DMS53 treated with DMSO at 0.1 percent for 48 hours (cell line): ENCODE results near the gene WASF2.
"Not testable (repeated sequence)": the region's sequence is repeated elsewhere in the genome, so short reads cannot be mapped to it uniquely, and the experiment has no call there.

Experiments
- DNase-seq: peaks from one replicate; lab custom pipeline; 2025; ENCODE audit not compliant: unreplicated experiment; lab: John Stamatoyannopoulos, UW

The WASF2 gene

DNA sequence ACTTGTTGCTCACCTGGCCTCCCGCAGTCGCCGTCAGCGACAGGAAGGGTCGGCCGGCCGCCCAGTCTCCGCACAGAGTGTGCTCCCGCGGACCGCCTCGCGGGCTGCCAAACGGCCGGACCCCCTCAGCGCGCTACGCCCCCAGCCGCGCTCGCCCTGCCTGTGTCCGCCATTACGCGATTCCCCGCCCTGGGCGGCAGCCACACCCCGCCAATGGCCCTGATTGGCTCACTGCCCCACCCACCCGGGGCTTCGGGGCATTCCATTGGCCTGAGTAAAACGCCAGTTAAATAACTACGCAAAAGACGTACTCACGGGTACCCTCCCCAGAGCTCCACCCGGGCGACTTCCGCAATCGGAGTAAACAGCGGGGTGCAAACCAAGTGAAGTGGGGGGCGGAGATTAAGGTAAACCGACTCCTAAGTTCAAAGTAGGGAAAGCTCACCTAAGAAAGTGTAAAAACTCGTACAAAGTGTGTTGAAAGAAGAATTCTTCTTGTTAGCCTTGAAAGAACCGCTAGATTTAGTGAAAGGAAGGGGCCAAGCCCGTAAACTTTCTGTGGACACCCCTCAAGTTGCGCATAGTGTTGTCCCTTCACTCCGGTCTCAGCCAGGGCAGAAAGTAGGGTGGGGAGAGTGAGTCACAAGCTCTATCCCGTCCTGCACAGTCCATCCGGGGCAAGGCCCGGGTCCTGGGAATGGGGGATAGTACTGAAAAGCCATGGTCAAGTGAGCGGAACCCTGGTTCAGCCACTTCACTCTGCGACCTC, at the start of gene WASF2:
WASF2 (minus strand) TSS at position 195 of the 769 bp plus-strand sequence. CDS start 61,277 bp downstream, outside the sequence.
- peak; percentile 96 for DNase-seq

DNA sequence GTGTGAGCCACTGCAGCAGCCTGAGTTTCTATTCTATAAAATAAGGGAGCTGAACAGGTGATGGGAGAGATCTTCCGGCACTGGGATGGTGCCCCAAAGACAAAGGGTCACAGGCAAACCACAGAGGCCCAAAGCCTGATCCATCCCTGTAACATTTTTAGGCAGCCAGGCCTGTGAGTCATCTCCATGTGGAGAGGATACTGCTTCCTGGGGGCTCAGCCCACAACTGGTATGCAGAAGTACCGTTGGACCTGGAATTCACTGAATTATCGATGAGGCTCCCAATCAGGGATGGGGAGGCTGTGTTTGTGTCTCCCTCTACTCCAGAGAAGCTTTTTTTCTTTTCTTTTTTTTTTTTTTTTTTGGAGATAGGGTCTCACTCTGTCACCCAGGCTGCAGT, 48.8 kb upstream of the WASF2 start:
- no peak for DNase-seq

DNA sequence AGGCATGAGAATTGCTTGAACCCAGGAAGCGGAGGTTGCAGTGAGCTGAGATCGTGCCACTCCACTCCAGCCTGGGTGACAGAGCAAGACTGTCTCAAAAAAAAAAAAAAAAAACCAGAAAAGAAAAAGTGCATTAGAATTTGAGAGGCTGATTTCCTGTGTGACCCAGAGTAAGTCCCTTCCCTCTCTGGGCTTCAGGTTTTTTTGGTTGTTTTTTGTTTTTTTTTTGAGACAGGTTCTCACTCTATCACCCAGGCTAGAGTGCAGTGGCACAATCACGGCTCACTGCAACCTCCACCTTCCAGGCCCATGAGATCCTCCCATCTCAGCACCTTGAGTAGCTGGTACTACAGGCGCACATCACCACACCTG, 48.3 kb upstream of the WASF2 start:
- not testable (repeated sequence) for DNase-seq

DNA sequence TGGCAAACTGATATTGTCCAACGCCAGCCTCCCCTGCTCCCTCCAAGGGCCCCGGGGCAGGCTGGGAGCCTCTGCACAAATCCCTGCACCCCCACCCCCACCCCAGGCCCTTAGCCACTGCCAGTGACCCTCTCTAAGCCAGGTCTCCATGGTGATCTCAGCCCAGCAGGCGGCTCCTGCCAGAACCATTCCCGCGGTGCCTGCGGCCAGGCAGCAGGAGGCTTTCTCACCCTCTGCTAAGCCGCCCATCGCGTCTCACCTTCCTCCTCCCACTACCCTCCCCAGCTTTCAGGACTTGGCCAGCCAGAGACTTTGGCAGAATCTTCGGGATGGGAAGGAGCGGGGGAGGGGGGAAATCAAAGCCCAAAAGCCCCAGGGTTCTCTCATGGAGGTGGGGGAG, 46.8 kb upstream of the WASF2 start:
- no peak for DNase-seq

DNA sequence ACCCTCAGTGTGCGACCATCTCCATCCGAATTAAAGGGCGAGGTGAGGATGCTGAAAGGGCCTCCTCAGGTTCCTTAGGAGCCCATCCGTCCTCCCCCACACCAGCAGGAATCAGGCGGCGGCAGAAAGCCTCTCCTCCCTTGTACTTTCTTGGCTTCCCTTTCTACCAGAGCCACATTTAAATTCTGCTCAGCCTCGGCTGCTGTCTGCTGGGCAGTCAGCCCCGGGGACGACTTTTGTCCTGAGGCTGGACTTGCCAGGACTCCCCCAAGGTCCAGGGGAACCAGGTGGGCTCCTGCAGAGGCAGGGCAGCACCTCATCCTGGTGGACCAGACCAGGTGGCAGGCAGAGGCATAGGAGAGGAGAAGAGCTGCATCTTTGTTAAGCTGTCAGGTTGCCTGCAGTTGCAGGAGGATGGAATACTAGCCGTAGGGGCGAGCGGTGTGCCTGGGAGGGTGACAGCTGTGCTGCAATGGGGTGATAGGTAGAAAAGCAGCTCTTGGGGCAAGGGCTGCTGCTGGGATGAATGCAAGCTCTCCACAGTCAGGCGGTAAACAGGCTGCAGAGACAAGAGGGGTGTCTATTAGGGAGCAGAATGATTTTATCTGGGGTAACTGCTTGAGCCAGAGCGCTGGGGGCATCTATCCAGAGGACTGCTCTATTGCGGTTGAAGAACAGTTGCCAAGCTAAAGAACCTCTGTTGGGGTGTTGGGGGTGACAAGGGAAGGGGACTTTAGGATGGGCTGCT, 46.2 kb upstream of the WASF2 start:
- DNase-seq, result no peak

DNA sequence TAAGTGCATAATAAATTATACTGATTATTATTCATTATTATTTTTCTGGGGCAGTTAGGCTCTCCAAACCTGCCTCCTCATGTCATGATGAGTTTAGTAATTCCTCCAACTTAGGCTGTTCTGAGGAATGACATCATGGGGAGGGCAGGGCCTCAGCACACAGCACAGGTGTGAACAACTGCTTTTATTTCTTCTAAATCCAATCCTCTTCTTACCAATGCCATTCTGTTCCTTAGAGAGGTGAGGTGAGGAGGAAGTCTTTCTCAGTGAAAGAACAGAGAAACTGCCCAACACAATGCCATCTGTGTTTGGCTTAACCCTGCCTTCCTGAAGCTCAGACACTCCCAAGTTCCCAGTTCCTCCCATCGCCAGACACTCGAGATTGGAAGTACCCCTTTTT, 45.4 kb upstream of the WASF2 start:
- no peak for DNase-seq

GRCh38 chr1:27531959-27532685, 42.2 kb upstream of the WASF2 start:
- DNase-seq, result no peak

DNA sequence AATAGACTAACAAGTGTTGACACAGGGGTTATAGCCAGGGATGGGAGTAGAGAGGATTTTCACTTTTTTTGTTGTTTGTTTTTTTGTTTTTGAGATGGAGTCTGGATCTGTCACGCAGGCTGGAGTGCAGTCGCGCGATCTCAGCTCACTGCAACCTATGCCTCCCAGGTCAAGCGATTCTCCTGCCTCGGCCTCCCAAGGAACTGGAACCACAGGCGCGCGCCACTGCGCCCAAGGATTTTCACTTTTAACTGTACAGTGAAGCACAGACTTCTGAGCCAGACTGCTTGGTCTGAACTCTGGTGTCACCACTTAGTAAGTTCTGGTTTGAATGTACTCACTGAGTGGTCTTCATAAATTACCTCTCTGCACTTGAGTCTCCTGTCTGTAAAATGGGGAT, 40.2 kb upstream of the WASF2 start:
- no peak for DNase-seq

- no peak for DNase-seq
Observed at GRCh38 chr1:27529704-27530018, 39.7 kb upstream of the WASF2 start.

GRCh38 chr1:27528818-27529703, 39.1 kb upstream of the WASF2 start:
- peak; percentile 66 for DNase-seq

GRCh38 chr1:27527890-27528817, 38.2 kb upstream of the WASF2 start:
- DNase-seq, result peak; percentile 90

DNA sequence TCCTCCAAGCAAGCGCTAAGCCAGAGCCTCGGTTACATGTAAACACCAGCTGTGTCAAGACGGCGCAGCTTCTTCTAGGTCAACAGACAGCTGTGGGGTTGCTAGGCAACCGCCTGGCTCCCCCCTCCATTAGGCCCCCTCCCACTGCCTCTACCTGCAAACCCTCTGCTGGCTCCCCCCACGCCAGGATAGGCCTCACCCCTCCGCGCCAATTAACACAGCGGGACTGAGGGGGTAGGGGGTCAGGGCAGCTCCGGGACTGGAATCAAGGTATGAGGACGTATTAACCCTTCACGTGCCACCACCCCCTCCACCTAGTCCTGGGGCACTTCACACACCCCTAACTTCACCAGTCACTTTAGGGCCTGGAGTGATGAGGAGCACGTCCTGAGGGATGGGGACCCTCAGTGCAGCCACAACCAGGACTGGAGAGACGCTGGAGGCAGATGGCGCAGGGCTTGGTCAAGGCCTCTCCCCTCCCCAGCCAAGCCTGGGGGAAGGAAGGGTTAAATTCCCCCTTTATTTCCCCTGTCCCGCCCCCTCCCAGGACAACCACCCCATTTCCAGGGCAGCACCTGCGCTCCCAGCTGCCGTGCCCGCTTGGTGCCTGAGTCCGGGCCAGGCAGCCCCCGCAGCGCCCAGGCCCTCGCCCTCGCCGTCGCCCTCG, 37.4 kb upstream of the WASF2 start:
- peak; percentile 91 for DNase-seq

DNA sequence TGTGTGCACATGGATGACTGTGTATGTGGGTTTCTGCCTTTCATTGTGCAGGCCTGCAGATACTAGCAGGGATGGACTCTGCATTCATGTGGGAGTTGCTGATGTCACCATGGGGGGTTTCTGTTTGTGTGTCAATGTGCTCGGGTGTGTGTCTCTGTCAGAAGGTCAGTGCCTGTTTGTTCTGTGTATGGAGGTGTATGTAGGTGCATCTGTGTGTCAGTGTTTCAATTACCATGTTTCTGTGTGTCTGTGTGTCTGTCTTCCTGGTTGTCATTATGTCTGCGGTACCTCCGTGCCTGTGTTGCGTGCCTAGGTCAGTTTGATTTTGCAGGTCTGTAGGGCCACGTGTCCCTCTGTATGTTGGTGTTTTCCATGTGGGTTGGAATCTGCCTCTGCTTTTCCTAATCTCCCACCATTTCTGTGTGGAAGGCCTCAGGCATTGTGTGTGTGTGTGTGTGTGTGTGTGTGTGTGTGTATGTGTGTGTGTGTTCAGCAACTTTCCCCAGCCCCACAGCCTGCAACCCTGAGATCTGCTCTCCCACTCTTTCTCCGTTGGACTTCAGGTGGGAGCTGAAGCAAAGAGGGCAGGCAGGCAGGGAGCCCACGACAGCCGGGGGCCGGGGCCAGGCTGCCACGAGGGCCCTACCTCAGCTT, 36.7 kb upstream of the WASF2 start:
- peak; percentile 27 for DNase-seq

GRCh38 chr1:27525296-27526272, 35.6 kb upstream of the WASF2 start:
- DNase-seq, result peak; percentile 47

DNA sequence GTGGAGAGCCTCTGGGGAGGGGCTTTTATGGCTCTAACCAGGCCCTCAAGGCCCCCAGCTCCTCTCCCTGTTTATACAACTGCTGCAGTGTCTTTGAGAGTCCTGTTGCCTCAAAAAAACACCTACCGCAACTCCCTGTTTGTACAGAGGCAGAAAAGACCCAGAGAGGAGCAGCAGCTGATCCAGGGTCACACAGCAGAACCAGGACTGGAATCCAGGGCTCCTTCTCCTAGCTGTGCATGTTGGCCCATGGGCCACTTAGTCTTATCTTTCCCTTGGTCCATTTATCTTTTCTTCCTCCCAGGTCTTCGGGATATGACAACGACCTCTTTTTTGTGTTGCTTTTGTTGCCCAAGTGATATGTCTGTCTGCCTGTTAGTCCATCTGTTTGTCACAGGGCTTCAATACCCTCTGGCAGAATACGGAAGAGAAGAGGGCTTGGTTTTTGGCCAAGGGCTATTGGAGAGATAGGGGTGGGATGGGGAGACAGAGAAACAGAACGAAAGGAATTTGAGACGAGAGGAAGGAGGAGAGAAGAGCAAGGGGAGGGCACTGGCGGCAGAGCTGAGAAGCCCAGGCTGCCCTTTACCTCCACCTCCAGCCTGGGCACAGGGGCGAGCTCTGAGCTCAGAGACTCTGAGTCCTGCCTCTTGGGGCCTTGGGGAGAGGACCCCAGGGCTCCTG, 33.5 kb upstream of the WASF2 start:
- no peak for DNase-seq

DNA sequence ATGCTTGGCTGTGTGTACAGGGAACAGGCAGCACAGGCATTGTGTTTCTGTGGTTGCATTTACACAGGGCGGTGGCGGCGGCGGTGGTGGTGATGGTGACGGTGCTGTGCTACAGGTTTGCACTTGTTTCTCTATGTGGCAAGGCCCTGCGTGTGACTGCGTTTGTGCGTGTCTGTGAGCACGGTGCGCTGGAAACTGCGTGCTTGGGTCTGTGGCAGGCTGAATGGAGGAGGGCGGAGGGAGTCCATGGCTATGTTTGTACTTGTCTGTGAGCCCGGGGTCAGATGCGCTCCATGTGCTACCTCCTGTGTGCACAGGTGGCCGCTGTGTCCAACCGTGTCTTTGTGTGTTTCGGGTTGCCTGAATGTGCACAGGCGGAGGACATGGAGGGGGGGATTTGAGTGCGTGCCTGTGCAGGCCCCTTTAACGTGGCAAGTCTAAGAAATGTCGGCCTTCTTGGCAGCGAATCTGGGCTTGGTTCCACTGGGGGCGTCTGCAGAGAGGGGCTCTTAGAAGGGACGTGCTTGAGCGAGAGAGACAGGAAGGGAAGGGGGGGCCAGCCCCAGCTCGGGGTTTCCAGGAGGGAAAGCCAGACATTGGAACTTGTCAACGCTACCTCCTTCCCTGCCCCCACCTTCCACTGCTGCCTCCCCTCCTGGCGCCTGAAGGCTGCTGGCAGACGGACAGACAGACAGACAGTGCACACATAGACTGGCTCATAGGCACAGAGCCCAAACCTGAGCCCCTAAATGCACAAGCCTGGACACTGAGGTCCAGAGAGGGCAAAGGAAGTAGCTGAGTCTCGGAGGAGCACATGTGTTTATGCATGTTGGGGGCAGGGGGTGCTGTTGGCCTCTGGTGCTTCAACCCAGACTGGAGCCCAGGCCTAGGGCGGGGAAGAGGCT, 32.7 kb upstream of the WASF2 start:
- peak; percentile 58 for DNase-seq
